Heart left ventricle (tissue), 13 donors: ENCODE measurements around the gene GZMM.

Experiments used
- CTCF ChIP-seq, 12 donors: fragments of 200-600 bp; sonication (generic) in 4 of 12; IDR thresholded peaks; one replicate each; pipeline versions ENCODE4 v1.5.0 to v1.8.0; 2018 to 2022; ENCODE audit warnings: antibody characterized with exemption in 12 of 12, mild to moderate bottlenecking in 5 of 12
- POLR2A ChIP-seq, 2 donors: fragments of 450-650 bp; IDR thresholded peaks; one replicate each; pipeline ENCODE4 v1.6.1; 2017; ENCODE audit warnings: antibody characterized with exemption in 2 of 2, mild to moderate bottlenecking in 2 of 2, moderate library complexity in 2 of 2
- donor health status: ischemic (EF 13 %, LVEDD 7.1; RV severe dilation, severe dysfunction).
- donor health status: DM: no; HTN: yes; CAD: no.
- donor health status: DM: no; HTN: no; CAD: no.
- donor health status: ischemic (EF 25% LVEDD 6.9; RV normal size, moderate dysfunction).
- donor health status: ischemic (EF 25% LVEDD 5.7; RV mildly dilated, moderate dysfunction).
- donor health status: ischemic (EF 35%, LVEDD 5.7; RV mildly dilated, moderate dysfunction).
- donor health status: nonischemic (EF 11% LVEDD 7.7; RV severe dilation, severe dysfunction).
- donor health status: DM: yes; HTN: yes; CAD: no.
- donor health status: PGD.
- donor health status: ischemic (EF 29% LVEDD 5.4; RV normal size, mild dysfunction).
- donor health status: nonischemic (EF 23%, LVEDD 6.1; RV moderate dilation, normal function).

- no peak for TF ChIP-seq CTCF (IDR thresholded peaks at IDR 0.05)
- TF ChIP-seq POLR2A (IDR thresholded peaks at IDR 0.05), result no peak
Measured at GRCh38 chr19:579842-580155, 35.9 kb downstream of the GZMM start.
